A549 (cell line): ENCODE data around the gene NPIPB8.
"Not testable (repeated sequence)": the region's sequence is repeated elsewhere in the genome, so short reads cannot be mapped to it uniquely, and the experiment has no call there.

ENCODE experiments used
- CEBPB ChIP-seq, 2 experiments: fragments of >200 bp in 1 of 2; sonication (Bioruptor Twin) in 1 of 2; formaldehyde crosslinking in 1 of 2; IDR thresholded peaks; 2 replicates each; pipeline ENCODE4 v1.6.1; 2012 to 2016
- CHD4 ChIP-seq: fragments of 200-600 bp; sonication (generic); IDR thresholded peaks from 2 replicates; pipeline ENCODE4 v1.6.1; 2016; ENCODE audit warnings: antibody characterized with exemption, mild to moderate bottlenecking, borderline replicate concordance
- CTCF ChIP-seq: fragments of >200 bp; sonication (Bioruptor Twin); formaldehyde crosslinking; IDR thresholded peaks from 3 replicates; pipeline ENCODE4 v1.5.1; 2016
- EP300 ChIP-seq, 2 experiments: fragments of >200 bp; sonication (Bioruptor Twin); formaldehyde crosslinking; IDR thresholded peaks; 2 replicates in 1 of 2; 3 replicates in 1 of 2; pipeline ENCODE4 v1.6.1; 2016 to 2017
- FOSL2 ChIP-seq, 2 experiments: fragments of 450-650 bp in 1 of 2; fragments of >200 bp in 1 of 2; sonication (Bioruptor Twin) in 1 of 2; formaldehyde crosslinking; IDR thresholded peaks; 2 replicates each; pipeline versions ENCODE4 v1.5.0 to v1.6.1; 2016 to 2020; ENCODE audit warnings: mild to moderate bottlenecking in 1 of 2, moderate library complexity in 1 of 2
- KDM5A ChIP-seq: fragments of 200-600 bp; sonication (generic); IDR thresholded peaks from 2 replicates; pipeline ENCODE4 v1.6.1; 2016; ENCODE audit warnings: antibody characterized with exemption, mild to moderate bottlenecking
- PBX3 ChIP-seq: IDR thresholded peaks from 2 replicates; pipeline ENCODE4 v1.6.1; 2012
- POLR2A ChIP-seq: IDR thresholded peaks from 2 replicates; pipeline ENCODE4 v1.6.1; 2012; ENCODE audit warnings: mild to moderate bottlenecking, low read length
- POLR2AphosphoS2 ChIP-seq: conservative IDR thresholded peaks from 2 replicates; pipeline ENCODE4 v1.6.1; 2012; ENCODE audit warnings: low read length, improper control_type of control experiment, inconsistent platforms
- RAD21 ChIP-seq, 2 experiments: fragments of >200 bp in 1 of 2; sonication (Bioruptor Twin) in 1 of 2; formaldehyde crosslinking in 1 of 2; IDR thresholded peaks in 1 of 2; conservative IDR thresholded peaks in 1 of 2; 2 replicates in 1 of 2; 3 replicates in 1 of 2; pipeline ENCODE4 v1.6.1; 2012 to 2018; ENCODE audit warnings: inconsistent platforms in 1 of 2
- RFX5 ChIP-seq: fragments of 450-650 bp; IDR thresholded peaks from 2 replicates; pipeline ENCODE4 v1.7.1; 2014; ENCODE audit warnings: antibody characterized with exemption, mild to moderate bottlenecking, moderate library complexity

- not testable (repeated sequence) for TF ChIP-seq CTCF; POLR2A; RFX5; FOSL2 (IDR thresholded peaks at IDR 0.05); FOSL2 (CRISPR knock-in tag; IDR thresholded peaks at IDR 0.05); RAD21 (conservative IDR thresholded peaks at IDR 0.05 in 1 of 2, IDR thresholded peaks at IDR 0.05 in 1 of 2); CEBPB (IDR thresholded peaks at IDR 0.05); EP300 (IDR thresholded peaks at IDR 0.05); CHD4; PBX3; POLR2AphosphoS2; KDM5A
These were observed 50.6 kb downstream of the NPIPB8 start for GRCh38 chr16:28688327-28688952.
